GM10248 (cell line): ENCODE measurements around the gene MROH2A.

ENCODE experiments used
- CTCF ChIA-PET: fragments of 300-600 bp; sonication (Branson Sonifier 250); formaldehyde crosslinking; extraction: SDS; loops from one replicate; lab custom pipeline; 2021; ENCODE audit warnings: antibody characterized with exemption; lab: Yijun Ruan, JAX
- POLR2A ChIA-PET: fragments of 350-650 bp; sonication (Branson Sonifier 250); formaldehyde crosslinking; extraction: SDS; loops from one replicate; lab custom pipeline; 2020; ENCODE audit warnings: antibody characterized with exemption; lab: Yijun Ruan, JAX
- DNase-seq: peaks from one replicate; pipeline ENCODE4 v3.0.0; 2012; ENCODE audit errors: extremely low spot score
- CTCF ChIP-seq: IDR thresholded peaks from 2 replicates; pipeline ENCODE4 v1.5.1; 2012; ENCODE audit warnings: mild to moderate bottlenecking, low read depth; ENCODE audit errors: extremely low read depth, missing control alignments, control extremely low read depth

Gene MROH2A

GRCh38 chr2:233780771-233781170 is 2.6 kb downstream of the MROH2A start:
- DNase-seq: no peak
- no peak for TF ChIP-seq CTCF
- ChIA-PET POLR2A (no interaction called here), CTCF (interaction anchor here (1.3 kb wide), 1 partner anchor 14 kb away, joined by 4 read pairs; no protein-coding TSS in a partner anchor)

DNA sequence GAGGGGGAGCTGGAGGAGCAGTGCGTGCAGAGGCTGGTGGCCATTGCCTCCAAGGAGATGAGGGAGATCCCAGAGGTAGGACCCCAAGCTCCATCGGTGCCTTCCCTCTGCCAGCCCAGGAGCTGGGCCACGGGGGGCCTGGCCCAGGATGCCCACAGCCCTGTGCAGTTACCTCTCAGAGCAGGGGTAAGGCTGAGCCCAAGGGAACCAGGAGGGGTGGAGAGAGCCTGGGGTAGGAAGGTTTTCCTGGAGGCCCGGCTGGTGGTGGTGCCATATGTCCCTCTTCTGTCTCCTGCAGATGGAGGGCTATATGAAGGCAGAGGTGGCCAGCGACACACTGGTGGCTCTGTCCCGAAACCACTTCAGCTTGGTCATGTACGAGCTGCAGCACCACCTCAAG is 11.4 kb downstream of the MROH2A start:
- TF ChIP-seq CTCF: no peak
- ChIA-PET CTCF (interaction anchor here (1.2 kb wide), 1 partner anchor 30 kb away, joined by 3 read pairs; no protein-coding TSS in a partner anchor), POLR2A (no interaction called here)
- no peak for DNase-seq

- ChIA-PET POLR2A (no interaction called here), CTCF (no interaction called here)
- DNase-seq: no peak
- no peak for TF ChIP-seq CTCF
Observed at GRCh38 chr2:233791151-233791882, 13.2 kb downstream of the MROH2A start.

DNA sequence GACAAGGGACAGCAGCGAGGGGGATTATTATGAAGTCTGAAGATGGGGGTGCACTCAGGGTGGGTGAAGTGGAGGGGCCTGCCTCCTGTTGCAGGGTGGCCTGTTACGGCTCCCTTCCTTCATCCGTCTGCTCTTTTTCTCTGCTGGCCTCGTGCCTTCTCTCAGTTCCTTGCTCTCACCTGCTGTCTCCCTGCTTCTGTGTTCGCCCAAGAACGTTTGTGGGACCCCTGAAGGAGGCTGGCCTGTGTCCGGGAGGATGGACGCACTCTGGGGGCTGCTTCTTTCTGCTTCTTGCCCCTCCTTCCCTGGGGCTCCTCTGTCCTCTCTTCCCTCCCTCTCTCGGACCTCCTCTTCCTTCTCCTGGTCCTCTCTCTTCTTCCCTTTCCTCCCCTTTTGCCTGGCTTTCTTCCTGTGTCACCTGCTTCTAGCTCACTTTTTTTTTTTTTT is 13.8 kb downstream of the MROH2A start:
- ChIA-PET CTCF (no interaction called here), POLR2A (no interaction called here)
- DNase-seq: no peak
- no peak for TF ChIP-seq CTCF

DNA sequence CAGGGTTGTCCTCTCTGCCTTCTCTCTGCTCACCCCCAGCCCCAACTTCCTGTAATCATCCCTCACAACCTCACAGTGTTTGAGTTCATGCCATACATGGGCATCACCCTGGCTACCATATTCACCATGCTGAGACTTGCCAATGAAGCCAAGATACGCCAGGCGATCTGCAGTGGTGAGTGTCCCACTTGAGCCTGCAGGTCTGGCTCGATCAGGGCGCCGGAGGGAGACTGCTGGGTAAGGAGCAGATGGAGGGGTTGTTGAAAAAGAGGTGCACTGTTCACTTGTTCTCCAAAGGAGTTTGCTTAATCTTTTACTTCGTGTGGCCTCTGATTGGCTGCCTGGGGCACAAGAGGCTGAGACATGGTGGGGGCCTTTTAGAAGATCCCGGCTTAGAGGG is 14.6 kb downstream of the MROH2A start:
- no peak for TF ChIP-seq CTCF
- CTCF ChIA-PET: no interaction called here
- POLR2A ChIA-PET: no interaction called here

GRCh38 chr2:233793465-233794127 is 15.5 kb downstream of the MROH2A start:
- ChIA-PET POLR2A (no interaction called here), CTCF (no interaction called here)
- TF ChIP-seq CTCF: no peak
- no peak for DNase-seq

More for the DNA sequence above, 14.6 kb downstream of the MROH2A start:
- no peak for DNase-seq
